Mammary epithelial cell (primary cell): Measurements from ENCODE around the gene BLOC1S1.

Experiments used
- CTCF ChIP-seq, 2 donors: IDR thresholded peaks in 1 of 2; conservative IDR thresholded peaks in 1 of 2; 2 replicates each; pipeline ENCODE4 v1.5.1; 2011 to 2012; ENCODE audit warnings: inconsistent platforms in 2 of 2, low read length in 2 of 2, mild to moderate bottlenecking in 2 of 2, control low read depth in 1 of 2, low read depth in 1 of 2; ENCODE audit not compliant: insufficient read depth in 1 of 2; ENCODE audit errors: extremely low read depth in 1 of 2
- EZH2 ChIP-seq: IDR thresholded peaks from 2 replicates; pipeline ENCODE4 v1.6.1; 2012; ENCODE audit warnings: low read length, inconsistent platforms, borderline replicate concordance

- TF ChIP-seq EZH2: no peak
- TF ChIP-seq CTCF (conservative IDR thresholded peaks at IDR 0.05 in 1 of 2, IDR thresholded peaks at IDR 0.05 in 1 of 2; ENCODE audit: extremely low read depth in 1 of 2, insufficient read depth in 1 of 2, low read depth in 1 of 2, low read length in 2 of 2): no peak
Observed at GRCh38 chr12:55694188-55694515, 21.7 kb upstream of the BLOC1S1 start.
